AML-193 (cell line): ENCODE measurements around the gene BMP7.

Source experiments
- DNase-seq, 2 experiments: peaks; one replicate each; lab custom pipeline; 2025; lab: John Stamatoyannopoulos, UW

BMP7 gene

DNA sequence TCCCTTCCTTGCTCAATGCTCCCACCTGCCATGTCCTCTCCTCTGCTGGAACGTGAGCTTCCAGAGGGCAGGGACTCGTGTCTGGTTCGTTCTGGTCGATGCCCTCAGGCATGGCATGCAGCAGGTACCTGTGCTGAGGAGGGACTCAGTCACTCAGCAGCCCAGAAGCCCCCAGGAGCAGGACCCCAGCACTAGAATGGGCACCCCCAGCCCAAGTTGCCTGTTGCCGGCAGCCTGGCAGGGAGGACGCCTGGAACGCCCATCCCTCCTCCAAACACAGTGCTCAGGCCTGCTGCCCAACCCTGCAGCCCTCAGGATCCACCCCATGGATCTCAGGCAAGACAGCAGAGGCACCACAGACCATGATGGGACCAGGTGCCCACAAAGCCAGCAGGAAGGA lies 40.6 kb downstream of the BMP7 start:
- DNase-seq, result no peak

- no peak for DNase-seq
Observed at GRCh38 chr20:57225197-57225733, 41.2 kb downstream of the BMP7 start.

DNA sequence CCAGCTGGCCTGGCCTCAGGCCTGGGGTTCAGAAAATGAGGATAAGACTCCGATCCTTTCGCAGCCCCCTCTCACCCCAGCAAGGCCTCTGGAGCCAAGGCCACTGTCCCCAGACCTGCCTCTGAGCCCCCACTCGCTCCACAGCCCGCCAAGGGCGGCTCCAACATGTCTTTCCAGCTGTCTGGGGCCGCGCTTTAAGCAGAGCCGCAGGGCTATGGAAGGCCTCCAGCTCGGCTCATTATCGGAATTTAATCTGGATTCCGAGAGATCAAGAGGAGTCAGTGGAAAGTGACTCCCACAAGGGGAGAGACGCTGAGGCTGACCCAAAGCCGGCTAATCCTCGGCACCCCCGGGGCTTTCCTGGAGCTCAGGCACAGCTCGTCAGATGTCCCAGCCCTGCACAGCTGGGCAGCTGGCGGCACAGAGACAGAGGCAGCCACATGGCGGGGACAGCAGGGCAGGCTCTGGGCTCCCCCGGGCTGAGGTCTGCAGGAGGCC lies 41.8 kb downstream of the BMP7 start:
- no peak for DNase-seq

- DNase-seq, result no peak
Observed at GRCh38 chr20:57223648-57224489, 42.6 kb downstream of the BMP7 start.

- no peak for DNase-seq
Observed at GRCh38 chr20:57222631-57222950, 43.9 kb downstream of the BMP7 start.

DNA sequence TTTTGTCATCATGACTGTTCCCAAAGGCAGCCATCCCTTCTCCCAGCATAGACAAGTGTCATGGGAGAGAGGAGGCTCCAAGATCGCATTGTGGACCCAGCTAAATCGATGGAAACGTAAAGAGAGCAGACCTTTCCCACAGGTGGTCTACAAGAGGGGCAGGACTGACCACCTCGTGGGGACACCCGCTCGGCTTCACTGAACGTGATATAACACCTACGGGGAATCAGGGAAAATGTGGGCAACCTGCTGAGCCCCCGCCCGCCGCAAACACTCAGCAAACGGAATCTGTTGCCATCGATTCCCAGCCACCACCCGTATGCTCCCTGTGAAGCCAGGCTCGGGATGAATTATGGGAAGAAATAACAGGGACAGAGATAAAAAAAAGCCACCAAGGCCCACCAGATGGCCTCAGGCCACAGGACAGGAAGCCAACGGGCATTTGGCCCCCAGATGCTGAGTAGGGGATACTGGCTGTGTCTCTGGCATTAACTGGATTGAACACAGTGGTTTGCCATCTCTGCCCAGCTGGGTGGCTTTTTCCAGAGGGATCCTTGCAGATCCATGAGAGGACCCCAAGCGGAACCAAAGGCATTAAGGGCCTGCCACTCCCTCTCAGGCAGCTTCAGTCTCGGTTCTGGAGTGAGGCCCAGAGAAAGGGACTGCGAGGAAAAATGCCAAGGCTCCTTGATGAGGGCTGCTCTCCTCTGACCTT lies 44.4 kb downstream of the BMP7 start:
- no peak for DNase-seq

- no peak for DNase-seq
Observed at GRCh38 chr20:57220337-57221145, 45.9 kb downstream of the BMP7 start.

DNA sequence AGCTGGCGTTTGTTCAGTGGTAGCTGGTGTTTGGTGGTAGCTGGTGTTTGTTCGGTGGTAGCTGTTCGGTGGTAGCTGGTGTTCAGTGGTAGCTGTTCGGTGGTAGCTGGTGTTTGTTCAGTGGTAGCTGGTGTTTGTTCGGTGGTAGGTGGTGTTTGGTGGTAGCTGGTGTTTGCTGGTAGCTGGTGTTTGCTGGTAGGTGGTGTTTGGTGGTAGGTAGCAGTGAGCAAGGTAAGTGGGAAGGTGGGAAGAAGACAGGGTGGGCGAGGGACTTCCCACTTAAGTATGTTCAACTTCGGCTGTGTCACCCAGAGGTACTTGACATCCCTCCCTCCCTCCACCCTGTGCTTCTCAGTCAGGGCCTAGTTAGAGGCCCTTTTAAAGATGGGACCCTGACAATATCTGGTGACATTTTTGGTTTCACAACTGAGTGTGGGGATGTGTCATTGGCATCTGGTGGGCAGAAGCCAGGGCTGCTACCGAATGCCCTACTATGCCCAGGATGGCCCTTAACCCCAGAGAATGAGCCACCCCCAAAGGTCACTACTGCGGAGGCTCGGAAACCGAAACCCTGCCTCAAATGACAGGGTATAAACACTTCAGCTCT lies 47.3 kb downstream of the BMP7 start:
- no peak for DNase-seq

- no peak for DNase-seq
Observed at GRCh38 chr20:57218489-57218888, 48.0 kb downstream of the BMP7 start.

- no peak for DNase-seq
Observed at GRCh38 chr20:57217802-57218201, 48.6 kb downstream of the BMP7 start.

GRCh38 chr20:57216669-57217068 lies 49.8 kb downstream of the BMP7 start:
- DNase-seq, result no peak

DNA sequence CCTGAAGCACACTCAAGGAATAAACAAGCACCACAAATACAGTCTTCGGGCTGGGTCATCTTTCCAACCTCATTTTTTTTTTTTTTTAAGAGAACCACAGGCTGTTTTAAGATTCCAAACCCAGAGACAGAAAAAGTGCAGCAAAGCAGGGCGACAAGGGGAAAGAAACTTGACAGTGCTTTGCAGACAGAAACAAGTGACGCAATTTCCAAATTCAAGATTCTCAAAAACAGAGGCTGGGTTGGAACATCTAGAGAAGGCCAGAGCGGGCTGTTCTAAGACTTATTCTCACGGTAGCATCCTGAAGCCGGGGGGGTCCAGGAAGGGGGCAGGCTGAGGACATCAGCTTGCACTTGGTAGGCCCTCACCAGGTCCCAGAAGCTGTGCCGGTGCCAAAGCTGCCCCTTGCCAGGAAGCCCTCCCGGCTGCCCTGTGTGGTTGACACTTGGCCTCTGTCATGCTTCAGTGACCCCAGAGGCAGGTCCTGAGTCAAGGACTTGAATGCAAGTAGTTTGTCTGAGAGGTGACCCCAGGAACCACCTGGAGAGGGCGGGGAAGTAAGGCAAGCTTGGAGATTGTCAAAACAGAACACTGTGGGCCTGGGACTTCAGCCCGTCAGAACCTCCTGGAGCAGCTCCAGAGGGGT lies 50.5 kb downstream of the BMP7 start:
- DNase-seq, result no peak

- DNase-seq, result no peak
Observed at GRCh38 chr20:57215426-57215825, 51.0 kb downstream of the BMP7 start.

- no peak for DNase-seq
Observed at GRCh38 chr20:57214948-57215347, 51.5 kb downstream of the BMP7 start.

GRCh38 chr20:57214427-57214826 lies 52.0 kb downstream of the BMP7 start:
- DNase-seq, result no peak

GRCh38 chr20:57213924-57214323 lies 52.5 kb downstream of the BMP7 start:
- no peak for DNase-seq

- DNase-seq, result no peak
Observed at GRCh38 chr20:57213291-57213690, 53.1 kb downstream of the BMP7 start.

DNA sequence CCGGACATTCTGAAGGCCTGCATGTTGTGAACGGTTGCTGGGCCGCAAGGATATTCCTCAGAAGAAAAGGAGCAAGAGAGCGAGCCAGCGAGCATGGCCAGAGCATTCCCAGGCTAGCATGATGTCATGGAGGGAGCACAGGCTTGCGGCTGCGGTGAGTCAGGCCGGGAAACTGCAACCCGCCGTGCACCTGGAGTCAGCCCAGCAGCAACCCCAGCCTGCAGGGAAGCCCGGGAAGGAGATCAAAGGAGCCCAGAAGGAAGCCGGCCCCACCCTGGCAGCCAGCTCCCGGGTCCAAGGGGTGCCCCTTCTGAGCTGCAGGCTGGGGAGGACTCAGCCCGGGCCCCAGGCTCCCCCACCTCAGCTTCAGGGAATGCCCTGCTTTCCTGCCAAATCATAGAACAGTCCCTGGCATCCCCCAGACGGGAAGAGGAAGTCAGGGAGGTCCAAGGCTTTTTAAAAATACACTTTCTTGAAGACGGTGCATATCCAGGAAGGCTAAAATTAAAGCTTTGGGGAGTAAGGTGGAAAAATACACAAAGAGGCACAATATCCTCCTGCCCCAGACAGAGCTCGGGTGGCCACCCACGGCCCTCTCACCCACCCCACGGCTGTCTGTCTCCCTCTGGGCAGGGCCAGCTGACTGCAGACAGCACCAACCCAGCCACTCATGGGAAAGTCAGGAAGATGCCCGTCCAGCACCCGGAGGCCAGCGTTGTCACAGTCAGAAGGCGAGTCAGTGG lies 53.7 kb downstream of the BMP7 start:
- DNase-seq, result no peak

DNA sequence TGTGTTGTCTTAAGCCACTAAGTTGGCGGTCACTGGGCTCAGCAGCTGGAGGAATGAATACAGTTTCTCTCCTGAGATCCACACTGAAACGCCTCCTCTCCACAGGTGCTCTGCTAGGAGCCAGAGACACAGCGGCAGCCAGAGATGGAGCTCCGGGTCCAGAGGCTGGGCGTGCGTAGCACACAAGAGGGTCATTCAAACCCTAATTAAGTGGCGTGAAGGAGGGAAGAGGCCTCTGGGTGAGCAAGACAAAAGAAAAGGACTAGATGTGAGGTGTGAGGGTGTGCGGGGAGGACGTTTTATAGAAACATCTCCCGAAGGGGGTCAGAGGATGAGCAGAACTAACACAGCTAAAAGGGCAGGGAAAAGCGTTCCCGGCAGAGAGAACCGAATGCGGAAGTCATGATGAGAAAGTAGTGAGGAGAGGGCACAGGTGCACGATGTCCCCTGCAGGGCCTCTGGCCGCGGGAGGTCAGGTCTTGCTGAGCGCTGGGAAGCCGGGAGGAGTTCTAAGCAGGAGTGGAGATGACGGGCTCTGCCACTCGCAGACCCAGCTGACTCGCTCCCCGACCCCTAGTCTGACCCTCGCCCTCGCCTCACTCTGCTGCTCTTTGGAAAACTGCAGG lies 54.4 kb downstream of the BMP7 start:
- DNase-seq, result no peak

GRCh38 chr20:57211406-57211805 lies 55.0 kb downstream of the BMP7 start:
- DNase-seq, result no peak
